HEK293 (cell line): ENCODE data around the gene BCKDHA.

ENCODE experiments used
- EGR2 ChIP-seq: fragments of 450-650 bp; formaldehyde crosslinking; IDR thresholded peaks from 2 replicates; pipeline ENCODE4 v1.5.1; 2016; ENCODE audit warnings: low read depth, missing biosample characterization, missing genetic modification characterization
- KLF7 ChIP-seq: fragments of 450-650 bp; formaldehyde crosslinking; IDR thresholded peaks from 2 replicates; pipeline ENCODE4 v1.5.1; 2016; ENCODE audit warnings: missing biosample characterization, missing genetic modification characterization, borderline replicate concordance
- REPIN1 ChIP-seq: fragments of 450-650 bp; formaldehyde crosslinking; IDR thresholded peaks from 2 replicates; pipeline ENCODE4 v1.5.1; 2017; ENCODE audit warnings: missing biosample characterization, missing genetic modification characterization, low read depth
- ZFP69B ChIP-seq: fragments of 450-650 bp; formaldehyde crosslinking; IDR thresholded peaks from 2 replicates; pipeline ENCODE4 v1.5.1; 2016; ENCODE audit warnings: missing biosample characterization, missing genetic modification characterization
- ZNF157 ChIP-seq: fragments of 450-650 bp; formaldehyde crosslinking; IDR thresholded peaks from 2 replicates; pipeline ENCODE4 v1.5.1; 2016; ENCODE audit warnings: missing biosample characterization, missing genetic modification characterization
- ZNF202 ChIP-seq: fragments of 450-650 bp; formaldehyde crosslinking; IDR thresholded peaks from 2 replicates; pipeline ENCODE4 v1.5.1; 2016; ENCODE audit warnings: missing biosample characterization, missing genetic modification characterization, borderline replicate concordance
- ZNF350 ChIP-seq: fragments of 450-650 bp; formaldehyde crosslinking; IDR thresholded peaks from 2 replicates; pipeline ENCODE4 v1.5.0; 2017; ENCODE audit warnings: missing biosample characterization, mild to moderate bottlenecking, missing genetic modification characterization
- ZNF530 ChIP-seq: fragments of 450-650 bp; formaldehyde crosslinking; IDR thresholded peaks from 2 replicates; pipeline ENCODE4 v1.5.1; 2016; ENCODE audit warnings: low read depth, missing biosample characterization, missing genetic modification characterization
- ZNF544 ChIP-seq: fragments of 450-650 bp; formaldehyde crosslinking; IDR thresholded peaks from 2 replicates; pipeline ENCODE4 v1.5.0; 2017; ENCODE audit warnings: missing biosample characterization, missing genetic modification characterization
- ZNF549 ChIP-seq: fragments of 450-650 bp; IDR thresholded peaks from 2 replicates; pipeline ENCODE4 v1.5.1; 2018; ENCODE audit warnings: missing biosample characterization, missing genetic modification characterization, mild to moderate bottlenecking, inconsistent platforms, moderate library complexity
- ZNF561 ChIP-seq: fragments of 450-650 bp; IDR thresholded peaks from 2 replicates; pipeline ENCODE4 v1.5.1; 2018; ENCODE audit warnings: missing biosample characterization, missing genetic modification characterization, borderline replicate concordance
- ZNF624 ChIP-seq: fragments of 450-650 bp; formaldehyde crosslinking; IDR thresholded peaks from 2 replicates; pipeline ENCODE4 v1.5.1; 2017; ENCODE audit warnings: missing biosample characterization, missing genetic modification characterization
- ZNF677 ChIP-seq: fragments of 450-650 bp; IDR thresholded peaks from 2 replicates; pipeline ENCODE4 v1.5.0; 2018; ENCODE audit warnings: missing biosample characterization, mild to moderate bottlenecking, missing genetic modification characterization, moderate library complexity
- TF ChIP-seq, protein P1 (sequence below): fragments of 450-650 bp; formaldehyde crosslinking; IDR thresholded peaks from 2 replicates; pipeline ENCODE4 v1.5.1; 2016; ENCODE audit warnings: missing biosample characterization, missing genetic modification characterization, borderline replicate concordance
- TF ChIP-seq, protein P2 (sequence below): fragments of 450-650 bp; formaldehyde crosslinking; IDR thresholded peaks from 2 replicates; pipeline ENCODE4 v1.5.1; 2017; ENCODE audit warnings: missing biosample characterization, missing genetic modification characterization
- TF ChIP-seq, protein P3 (sequence below): fragments of 450-650 bp; formaldehyde crosslinking; IDR thresholded peaks from 2 replicates; pipeline ENCODE4 v1.5.1; 2016; ENCODE audit warnings: missing biosample characterization, missing genetic modification characterization
- TF ChIP-seq, protein P4 (sequence below): fragments of 450-650 bp; formaldehyde crosslinking; IDR thresholded peaks from 2 replicates; pipeline ENCODE4 v1.5.1; 2016; ENCODE audit warnings: missing biosample characterization, missing genetic modification characterization, low read depth
- TF ChIP-seq, protein P5 (sequence below): fragments of 450-650 bp; formaldehyde crosslinking; IDR thresholded peaks from 2 replicates; pipeline ENCODE4 v1.5.1; 2016; ENCODE audit warnings: missing biosample characterization, missing genetic modification characterization
- TF ChIP-seq, protein P6 (sequence below): sonication (generic); formaldehyde crosslinking; IDR thresholded peaks from 2 replicates; pipeline ENCODE4 v1.8.1; 2022; ENCODE audit warnings: mild to moderate bottlenecking, moderate library complexity, missing genetic modification reagents
- TF ChIP-seq, protein P7 (sequence below): fragments of 450-650 bp; formaldehyde crosslinking; IDR thresholded peaks from 2 replicates; pipeline ENCODE4 v1.5.1; 2016; ENCODE audit warnings: missing biosample characterization, missing genetic modification characterization, low read depth
- TF ChIP-seq, protein P8 (sequence below): fragments of 450-650 bp; formaldehyde crosslinking; IDR thresholded peaks from 2 replicates; pipeline ENCODE4 v1.5.1; 2016; ENCODE audit warnings: missing biosample characterization, missing genetic modification characterization

The BCKDHA gene

DNA sequence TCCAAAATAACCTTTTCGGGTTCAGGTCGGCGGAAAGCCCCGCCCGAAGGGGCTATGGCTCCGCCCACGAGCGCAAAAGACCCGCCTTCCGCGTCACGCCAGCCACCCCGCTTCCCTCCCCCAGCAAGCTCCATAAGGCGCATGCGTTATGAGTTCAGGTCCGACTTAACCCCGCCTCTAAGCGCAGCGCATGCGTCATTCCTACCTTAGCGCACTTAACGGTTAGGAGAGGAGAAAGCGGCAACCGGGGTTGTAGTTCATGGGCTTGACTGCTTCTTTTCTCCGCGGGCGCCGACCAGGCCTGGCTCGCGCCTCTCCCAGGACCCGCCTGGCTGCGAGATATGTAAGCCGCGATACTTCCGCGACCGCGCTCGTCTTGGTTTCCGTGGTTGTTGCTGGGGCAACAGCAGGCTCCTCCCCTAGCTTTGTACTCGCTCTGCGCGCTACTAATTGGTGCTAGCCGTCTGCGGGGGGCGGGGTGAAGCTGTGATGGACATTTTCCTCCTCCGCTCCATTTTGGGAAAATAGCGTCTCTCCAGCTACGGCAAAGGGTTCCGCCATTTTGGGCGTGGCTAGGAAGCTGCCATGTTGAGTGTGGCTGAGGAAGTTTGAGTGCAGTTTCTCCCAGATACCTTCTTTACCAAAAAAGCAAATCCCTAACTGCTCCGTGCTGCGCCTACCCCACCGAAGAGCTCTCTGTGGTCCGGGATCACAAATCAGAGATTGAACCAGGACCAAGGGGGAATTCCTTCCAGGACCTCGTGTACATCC is 33.7 kb upstream of the BCKDHA start, which contains the start of gene B9D2 (continued):
- TF ChIP-seq REPIN1 (no peak), EGR2 (tag by site-specific recombination) (0 out of 2 replicates have a peak, but pooled peaks have one; percentile 6), ZFP69B (tag by site-specific recombination) (no peak), ZNF202 (tag by site-specific recombination) (no peak), ZNF624 (tag by site-specific recombination) (no peak), ZNF544 (tag by site-specific recombination) (no peak), ZNF677 (tag by site-specific recombination) (no peak), ZNF157 (no peak), KLF7 (tag by site-specific recombination) (peak; percentile 73; the same call in 1 of the 2 replicates), ZNF561 (tag by site-specific recombination) (no peak), ZNF350 (tag by site-specific recombination) (no peak), ZNF549 (no peak), ZNF530 (no peak)
- TF ChIP-seq, protein P1, sequence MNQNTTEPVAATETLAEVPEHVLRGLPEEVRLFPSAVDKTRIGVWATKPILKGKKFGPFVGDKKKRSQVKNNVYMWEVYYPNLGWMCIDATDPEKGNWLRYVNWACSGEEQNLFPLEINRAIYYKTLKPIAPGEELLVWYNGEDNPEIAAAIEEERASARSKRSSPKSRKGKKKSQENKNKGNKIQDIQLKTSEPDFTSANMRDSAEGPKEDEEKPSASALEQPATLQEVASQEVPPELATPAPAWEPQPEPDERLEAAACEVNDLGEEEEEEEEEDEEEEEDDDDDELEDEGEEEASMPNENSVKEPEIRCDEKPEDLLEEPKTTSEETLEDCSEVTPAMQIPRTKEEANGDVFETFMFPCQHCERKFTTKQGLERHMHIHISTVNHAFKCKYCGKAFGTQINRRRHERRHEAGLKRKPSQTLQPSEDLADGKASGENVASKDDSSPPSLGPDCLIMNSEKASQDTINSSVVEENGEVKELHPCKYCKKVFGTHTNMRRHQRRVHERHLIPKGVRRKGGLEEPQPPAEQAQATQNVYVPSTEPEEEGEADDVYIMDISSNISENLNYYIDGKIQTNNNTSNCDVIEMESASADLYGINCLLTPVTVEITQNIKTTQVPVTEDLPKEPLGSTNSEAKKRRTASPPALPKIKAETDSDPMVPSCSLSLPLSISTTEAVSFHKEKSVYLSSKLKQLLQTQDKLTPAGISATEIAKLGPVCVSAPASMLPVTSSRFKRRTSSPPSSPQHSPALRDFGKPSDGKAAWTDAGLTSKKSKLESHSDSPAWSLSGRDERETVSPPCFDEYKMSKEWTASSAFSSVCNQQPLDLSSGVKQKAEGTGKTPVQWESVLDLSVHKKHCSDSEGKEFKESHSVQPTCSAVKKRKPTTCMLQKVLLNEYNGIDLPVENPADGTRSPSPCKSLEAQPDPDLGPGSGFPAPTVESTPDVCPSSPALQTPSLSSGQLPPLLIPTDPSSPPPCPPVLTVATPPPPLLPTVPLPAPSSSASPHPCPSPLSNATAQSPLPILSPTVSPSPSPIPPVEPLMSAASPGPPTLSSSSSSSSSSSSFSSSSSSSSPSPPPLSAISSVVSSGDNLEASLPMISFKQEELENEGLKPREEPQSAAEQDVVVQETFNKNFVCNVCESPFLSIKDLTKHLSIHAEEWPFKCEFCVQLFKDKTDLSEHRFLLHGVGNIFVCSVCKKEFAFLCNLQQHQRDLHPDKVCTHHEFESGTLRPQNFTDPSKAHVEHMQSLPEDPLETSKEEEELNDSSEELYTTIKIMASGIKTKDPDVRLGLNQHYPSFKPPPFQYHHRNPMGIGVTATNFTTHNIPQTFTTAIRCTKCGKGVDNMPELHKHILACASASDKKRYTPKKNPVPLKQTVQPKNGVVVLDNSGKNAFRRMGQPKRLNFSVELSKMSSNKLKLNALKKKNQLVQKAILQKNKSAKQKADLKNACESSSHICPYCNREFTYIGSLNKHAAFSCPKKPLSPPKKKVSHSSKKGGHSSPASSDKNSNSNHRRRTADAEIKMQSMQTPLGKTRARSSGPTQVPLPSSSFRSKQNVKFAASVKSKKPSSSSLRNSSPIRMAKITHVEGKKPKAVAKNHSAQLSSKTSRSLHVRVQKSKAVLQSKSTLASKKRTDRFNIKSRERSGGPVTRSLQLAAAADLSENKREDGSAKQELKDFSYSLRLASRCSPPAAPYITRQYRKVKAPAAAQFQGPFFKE (tag by site-specific recombination): no peak
- TF ChIP-seq, protein P2, sequence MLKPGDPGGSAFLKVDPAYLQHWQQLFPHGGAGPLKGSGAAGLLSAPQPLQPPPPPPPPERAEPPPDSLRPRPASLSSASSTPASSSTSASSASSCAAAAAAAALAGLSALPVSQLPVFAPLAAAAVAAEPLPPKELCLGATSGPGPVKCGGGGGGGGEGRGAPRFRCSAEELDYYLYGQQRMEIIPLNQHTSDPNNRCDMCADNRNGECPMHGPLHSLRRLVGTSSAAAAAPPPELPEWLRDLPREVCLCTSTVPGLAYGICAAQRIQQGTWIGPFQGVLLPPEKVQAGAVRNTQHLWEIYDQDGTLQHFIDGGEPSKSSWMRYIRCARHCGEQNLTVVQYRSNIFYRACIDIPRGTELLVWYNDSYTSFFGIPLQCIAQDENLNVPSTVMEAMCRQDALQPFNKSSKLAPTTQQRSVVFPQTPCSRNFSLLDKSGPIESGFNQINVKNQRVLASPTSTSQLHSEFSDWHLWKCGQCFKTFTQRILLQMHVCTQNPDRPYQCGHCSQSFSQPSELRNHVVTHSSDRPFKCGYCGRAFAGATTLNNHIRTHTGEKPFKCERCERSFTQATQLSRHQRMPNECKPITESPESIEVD (tag by site-specific recombination): no peak
- TF ChIP-seq, protein P3, sequence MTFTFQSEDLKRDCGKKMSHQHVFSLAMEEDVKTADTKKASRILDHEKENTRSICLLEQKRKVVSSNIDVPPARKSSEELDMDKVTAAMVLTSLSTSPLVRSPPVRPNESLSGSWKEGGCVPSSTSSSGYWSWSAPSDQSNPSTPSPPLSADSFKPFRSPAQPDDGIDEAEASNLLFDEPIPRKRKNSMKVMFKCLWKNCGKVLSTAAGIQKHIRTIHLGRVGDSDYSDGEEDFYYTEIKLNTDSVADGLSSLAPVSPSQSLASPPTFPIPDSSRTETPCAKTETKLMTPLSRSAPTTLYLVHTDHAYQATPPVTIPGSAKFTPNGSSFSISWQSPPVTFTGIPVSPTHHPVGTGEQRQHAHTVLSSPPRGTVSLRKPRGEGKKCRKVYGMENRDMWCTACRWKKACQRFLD (tag by site-specific recombination): no peak
- TF ChIP-seq, protein P4, sequence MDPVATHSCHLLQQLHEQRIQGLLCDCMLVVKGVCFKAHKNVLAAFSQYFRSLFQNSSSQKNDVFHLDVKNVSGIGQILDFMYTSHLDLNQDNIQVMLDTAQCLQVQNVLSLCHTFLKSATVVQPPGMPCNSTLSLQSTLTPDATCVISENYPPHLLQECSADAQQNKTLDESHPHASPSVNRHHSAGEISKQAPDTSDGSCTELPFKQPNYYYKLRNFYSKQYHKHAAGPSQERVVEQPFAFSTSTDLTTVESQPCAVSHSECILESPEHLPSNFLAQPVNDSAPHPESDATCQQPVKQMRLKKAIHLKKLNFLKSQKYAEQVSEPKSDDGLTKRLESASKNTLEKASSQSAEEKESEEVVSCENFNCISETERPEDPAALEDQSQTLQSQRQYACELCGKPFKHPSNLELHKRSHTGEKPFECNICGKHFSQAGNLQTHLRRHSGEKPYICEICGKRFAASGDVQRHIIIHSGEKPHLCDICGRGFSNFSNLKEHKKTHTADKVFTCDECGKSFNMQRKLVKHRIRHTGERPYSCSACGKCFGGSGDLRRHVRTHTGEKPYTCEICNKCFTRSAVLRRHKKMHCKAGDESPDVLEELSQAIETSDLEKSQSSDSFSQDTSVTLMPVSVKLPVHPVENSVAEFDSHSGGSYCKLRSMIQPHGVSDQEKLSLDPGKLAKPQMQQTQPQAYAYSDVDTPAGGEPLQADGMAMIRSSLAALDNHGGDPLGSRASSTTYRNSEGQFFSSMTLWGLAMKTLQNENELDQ (tag by site-specific recombination): no peak
- TF ChIP-seq, protein P5, sequence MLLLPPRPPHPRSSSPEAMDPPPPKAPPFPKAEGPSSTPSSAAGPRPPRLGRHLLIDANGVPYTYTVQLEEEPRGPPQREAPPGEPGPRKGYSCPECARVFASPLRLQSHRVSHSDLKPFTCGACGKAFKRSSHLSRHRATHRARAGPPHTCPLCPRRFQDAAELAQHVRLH: no peak
- TF ChIP-seq, protein P6, sequence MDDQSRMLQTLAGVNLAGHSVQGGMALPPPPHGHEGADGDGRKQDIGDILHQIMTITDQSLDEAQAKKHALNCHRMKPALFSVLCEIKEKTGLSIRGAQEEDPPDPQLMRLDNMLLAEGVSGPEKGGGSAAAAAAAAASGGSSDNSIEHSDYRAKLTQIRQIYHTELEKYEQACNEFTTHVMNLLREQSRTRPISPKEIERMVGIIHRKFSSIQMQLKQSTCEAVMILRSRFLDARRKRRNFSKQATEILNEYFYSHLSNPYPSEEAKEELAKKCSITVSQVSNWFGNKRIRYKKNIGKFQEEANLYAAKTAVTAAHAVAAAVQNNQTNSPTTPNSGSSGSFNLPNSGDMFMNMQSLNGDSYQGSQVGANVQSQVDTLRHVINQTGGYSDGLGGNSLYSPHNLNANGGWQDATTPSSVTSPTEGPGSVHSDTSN (CRISPR knock-in tag): no peak
- TF ChIP-seq, protein P7, sequence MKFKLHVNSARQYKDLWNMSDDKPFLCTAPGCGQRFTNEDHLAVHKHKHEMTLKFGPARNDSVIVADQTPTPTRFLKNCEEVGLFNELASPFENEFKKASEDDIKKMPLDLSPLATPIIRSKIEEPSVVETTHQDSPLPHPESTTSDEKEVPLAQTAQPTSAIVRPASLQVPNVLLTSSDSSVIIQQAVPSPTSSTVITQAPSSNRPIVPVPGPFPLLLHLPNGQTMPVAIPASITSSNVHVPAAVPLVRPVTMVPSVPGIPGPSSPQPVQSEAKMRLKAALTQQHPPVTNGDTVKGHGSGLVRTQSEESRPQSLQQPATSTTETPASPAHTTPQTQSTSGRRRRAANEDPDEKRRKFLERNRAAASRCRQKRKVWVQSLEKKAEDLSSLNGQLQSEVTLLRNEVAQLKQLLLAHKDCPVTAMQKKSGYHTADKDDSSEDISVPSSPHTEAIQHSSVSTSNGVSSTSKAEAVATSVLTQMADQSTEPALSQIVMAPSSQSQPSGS (tag by site-specific recombination): no peak
- TF ChIP-seq, protein P8, sequence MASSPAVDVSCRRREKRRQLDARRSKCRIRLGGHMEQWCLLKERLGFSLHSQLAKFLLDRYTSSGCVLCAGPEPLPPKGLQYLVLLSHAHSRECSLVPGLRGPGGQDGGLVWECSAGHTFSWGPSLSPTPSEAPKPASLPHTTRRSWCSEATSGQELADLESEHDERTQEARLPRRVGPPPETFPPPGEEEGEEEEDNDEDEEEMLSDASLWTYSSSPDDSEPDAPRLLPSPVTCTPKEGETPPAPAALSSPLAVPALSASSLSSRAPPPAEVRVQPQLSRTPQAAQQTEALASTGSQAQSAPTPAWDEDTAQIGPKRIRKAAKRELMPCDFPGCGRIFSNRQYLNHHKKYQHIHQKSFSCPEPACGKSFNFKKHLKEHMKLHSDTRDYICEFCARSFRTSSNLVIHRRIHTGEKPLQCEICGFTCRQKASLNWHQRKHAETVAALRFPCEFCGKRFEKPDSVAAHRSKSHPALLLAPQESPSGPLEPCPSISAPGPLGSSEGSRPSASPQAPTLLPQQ (tag by site-specific recombination): peak; percentile 13; the same call in 1 of the 2 replicates
